HG03342 (cell line): ENCODE data around the gene CTXN2.

Source experiments
- ATAC-seq: cut with Tn5 transposase; IDR thresholded peaks from one replicate; pipeline ENCODE4 v1.9.1; 2021; ENCODE audit warnings: mild to moderate bottlenecking, moderate library complexity; ENCODE audit not compliant: unreplicated experiment

Gene CTXN2

GRCh38 chr15:48221885-48222284 lies 30.4 kb downstream of the CTXN2 start:
- no peak for ATAC-seq

GRCh38 chr15:48222627-48223026 lies 31.2 kb downstream of the CTXN2 start:
- ATAC-seq = no peak

DNA sequence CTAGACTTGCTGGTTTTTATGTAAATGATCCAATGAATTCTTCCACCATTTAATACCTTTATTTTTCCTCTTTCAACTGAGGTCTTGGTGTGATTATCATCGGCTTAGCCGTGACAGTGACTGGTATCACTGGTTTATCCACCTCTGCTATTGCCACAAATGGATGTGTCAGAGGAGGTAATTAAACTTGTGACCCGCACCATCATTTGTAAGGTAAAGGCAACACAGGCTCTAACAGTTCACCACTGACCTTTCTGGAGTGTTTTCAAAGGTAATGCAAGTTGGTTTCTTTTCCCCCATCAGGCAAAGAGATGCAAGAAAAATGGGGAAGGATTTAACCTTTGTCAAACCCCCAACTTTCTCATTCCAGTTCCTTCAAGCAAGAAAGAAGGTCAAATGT lies 34.3 kb downstream of the CTXN2 start:
- ATAC-seq = no peak

DNA sequence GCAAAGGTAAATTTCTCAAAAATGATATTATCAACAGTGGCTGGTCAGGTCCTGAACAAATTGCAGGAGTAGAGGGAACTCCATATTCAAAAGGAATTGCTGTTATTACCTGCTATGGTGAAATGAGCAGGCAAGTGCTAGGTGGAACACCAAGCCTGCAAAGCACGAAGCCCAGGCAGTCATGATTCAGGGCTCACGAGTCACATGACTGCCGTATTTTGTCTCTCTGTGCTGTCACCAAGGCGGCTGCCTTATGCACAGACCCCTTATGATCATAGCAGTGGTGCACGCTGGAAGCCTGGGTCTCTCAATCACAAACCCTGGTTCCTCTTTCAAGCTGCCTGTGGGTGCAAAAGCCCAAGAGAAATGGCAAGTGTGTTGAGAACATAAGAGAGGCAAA lies 39.0 kb downstream of the CTXN2 start:
- no peak for ATAC-seq

GRCh38 chr15:48233246-48233645 lies 41.8 kb downstream of the CTXN2 start:
- no peak for ATAC-seq

- ATAC-seq = no peak
Measured at GRCh38 chr15:48239334-48239733, 47.9 kb downstream of the CTXN2 start.

- ATAC-seq = no peak
Measured at GRCh38 chr15:48242015-48242414, 50.5 kb downstream of the CTXN2 start.

- ATAC-seq = no peak
Measured at GRCh38 chr15:48242535-48242934, 51.1 kb downstream of the CTXN2 start.

DNA sequence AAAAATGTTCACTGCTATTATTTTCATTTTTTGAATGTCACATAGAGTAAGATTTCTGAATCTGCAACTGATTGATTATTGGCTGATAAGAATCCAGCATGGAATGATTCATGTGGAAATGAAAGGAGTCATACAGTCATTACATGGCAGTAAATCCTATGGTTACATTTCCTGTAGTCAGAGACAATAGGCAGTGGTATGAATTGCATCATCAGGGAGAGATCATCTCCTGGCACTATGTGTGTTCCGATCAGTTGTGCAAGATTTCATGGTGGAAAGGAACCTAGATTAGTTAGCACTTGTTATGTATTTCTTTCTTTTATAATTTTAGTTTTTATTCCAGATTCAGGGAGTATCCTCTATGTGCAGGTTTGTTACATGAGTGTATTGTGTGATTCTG lies 53.5 kb downstream of the CTXN2 start:
- no peak for ATAC-seq

DNA sequence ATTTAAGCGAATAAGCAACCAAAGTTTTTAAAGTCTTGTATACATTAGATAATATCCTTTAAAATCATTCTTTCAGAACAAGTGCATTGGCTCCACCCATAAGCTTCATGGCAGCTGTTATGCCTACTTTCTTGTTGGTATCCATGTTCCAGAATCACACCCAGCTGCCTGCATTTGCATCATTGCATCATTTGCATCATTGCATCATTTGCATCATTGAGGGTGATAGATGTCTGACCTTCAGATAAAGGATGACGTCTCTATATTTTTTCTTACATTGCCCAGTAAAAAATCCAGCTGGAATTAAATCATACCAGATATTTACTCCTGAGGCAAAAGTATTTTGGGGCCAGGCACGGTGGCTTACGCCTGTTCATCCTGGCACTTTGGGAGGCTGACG lies 56.9 kb downstream of the CTXN2 start:
- no peak for ATAC-seq

DNA sequence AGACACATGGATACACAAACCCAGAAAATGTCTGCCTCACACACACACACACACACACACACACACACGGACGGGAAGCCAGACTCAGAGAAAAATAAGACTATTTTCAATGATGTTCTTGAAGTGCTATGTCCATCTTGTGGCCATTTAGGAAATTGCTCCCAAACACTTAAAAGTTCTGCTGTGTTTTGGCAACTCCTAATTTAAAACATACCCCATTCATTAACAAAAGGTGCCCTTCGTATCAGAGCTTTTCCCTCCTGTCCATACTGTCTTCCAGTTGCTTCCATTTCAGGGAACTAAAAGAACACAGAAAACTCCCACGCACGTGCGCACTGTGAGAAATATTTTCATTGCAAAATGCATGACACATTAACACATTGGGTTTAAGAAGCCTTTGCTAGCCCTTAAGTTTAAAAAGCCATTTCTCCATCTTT lies 59.2 kb downstream of the CTXN2 start:
- no peak for ATAC-seq

GRCh38 chr15:48253172-48253571 lies 61.7 kb downstream of the CTXN2 start:
- ATAC-seq = no peak
